ENCODE data around the gene COG3. TPM values are rescaled to one million over a fixed set of nuclear protein-coding genes. Genes with fewer than 3 reads are reported as not detected.

COG3 gene
- total and polyA plus RNA-seq, 4 donors: 14.7 to 66.7 (median 22.4) TPM

DNA sequence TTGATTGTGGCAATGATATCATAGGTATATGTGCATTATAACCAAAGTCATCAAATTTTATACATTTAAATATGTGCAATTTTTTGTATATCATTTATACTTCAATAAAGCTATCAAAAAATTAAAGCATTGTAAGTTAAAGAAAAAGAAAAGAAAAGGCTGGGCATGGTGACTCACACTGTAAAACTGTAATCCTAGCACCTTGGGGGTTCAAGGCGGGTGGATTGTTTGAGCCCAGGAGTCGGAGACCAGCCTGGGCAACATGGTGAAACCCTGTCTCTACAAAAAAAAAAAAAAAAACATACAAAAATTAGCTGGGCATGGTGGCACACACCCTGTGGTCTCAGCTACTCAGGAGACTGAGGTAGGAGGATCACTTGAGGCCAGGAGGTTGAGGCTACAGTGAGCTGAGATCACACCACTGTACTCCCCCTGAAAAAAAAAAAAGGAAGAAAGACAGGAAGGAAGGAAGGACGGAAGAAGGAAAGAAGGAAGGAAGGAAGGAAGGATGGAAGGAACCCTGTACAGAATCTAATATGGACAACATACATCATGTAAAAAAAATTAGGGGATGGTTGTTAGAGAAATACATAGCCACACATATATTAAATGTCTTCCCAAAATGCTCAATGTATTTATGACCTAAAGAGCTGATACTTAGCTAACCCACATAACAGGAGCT is 24.8 kb upstream of the COG3 start:
- H3K4me3 ChIP-seq: no peak overlapping the region
- H3K9me3 ChIP-seq (ENCODE audit: control insufficient read depth in 4 of 4, insufficient read depth in 3 of 4, low read length in 3 of 4): no peaks in the 10 kb centered on the region
- peaks cover 0 to 5% (median 0%) of the 10 kb centered on the region in 5 donors for H3K4me1 ChIP-seq (ENCODE audit: control insufficient read depth in 5 of 5, insufficient read depth in 5 of 5, low read length in 5 of 5)
- ATAC-seq (ENCODE audit: insufficient read depth, low FRiP score) (no peak), DNase-seq (no peak)
- TF ChIP-seq, protein P1, sequence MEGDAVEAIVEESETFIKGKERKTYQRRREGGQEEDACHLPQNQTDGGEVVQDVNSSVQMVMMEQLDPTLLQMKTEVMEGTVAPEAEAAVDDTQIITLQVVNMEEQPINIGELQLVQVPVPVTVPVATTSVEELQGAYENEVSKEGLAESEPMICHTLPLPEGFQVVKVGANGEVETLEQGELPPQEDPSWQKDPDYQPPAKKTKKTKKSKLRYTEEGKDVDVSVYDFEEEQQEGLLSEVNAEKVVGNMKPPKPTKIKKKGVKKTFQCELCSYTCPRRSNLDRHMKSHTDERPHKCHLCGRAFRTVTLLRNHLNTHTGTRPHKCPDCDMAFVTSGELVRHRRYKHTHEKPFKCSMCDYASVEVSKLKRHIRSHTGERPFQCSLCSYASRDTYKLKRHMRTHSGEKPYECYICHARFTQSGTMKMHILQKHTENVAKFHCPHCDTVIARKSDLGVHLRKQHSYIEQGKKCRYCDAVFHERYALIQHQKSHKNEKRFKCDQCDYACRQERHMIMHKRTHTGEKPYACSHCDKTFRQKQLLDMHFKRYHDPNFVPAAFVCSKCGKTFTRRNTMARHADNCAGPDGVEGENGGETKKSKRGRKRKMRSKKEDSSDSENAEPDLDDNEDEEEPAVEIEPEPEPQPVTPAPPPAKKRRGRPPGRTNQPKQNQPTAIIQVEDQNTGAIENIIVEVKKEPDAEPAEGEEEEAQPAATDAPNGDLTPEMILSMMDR (IDR thresholded peaks at IDR 0.05; ENCODE audit: control extremely low read depth, extremely low read depth): no peak
- WGBS, 2 donors: 66 to 78% methylated on average over 3 of the region's 3 CpGs
- no peaks in the 10 kb centered on the region for H3K36me3 ChIP-seq (ENCODE audit: control insufficient read depth in 4 of 4, insufficient read depth in 4 of 4, low read length in 4 of 4)
- no peak overlapping the region for H3K9ac ChIP-seq (ENCODE audit: insufficient read depth in 1 of 2, low read length in 2 of 2)
- H3K27ac ChIP-seq (ENCODE audit: low read depth in 1 of 2, low read length in 1 of 2): peak overlapping the region in 1 of 2 donors; percentile 92
- peaks cover 0 to 2% (median 0%) of the 10 kb centered on the region in 3 donors for H3K27me3 ChIP-seq (ENCODE audit: control insufficient read depth in 3 of 3, insufficient read depth in 3 of 3, low read length in 2 of 3)

GRCh38 chr13:45441633-45442032 is 23.1 kb upstream of the COG3 start:
- H3K4me3 ChIP-seq: no peak overlapping the region
- 27 to 31% methylated on average over 2 of the region's 2 CpGs for WGBS, 2 donors
- peaks cover 0 to 5% (median 0%) of the 10 kb centered on the region in 5 donors for H3K4me1 ChIP-seq (ENCODE audit: control insufficient read depth in 5 of 5, insufficient read depth in 5 of 5, low read length in 5 of 5)
- H3K9me3 ChIP-seq (ENCODE audit: control insufficient read depth in 4 of 4, insufficient read depth in 3 of 4, low read length in 3 of 4): no peaks in the 10 kb centered on the region
- DNase-seq (no peak), ATAC-seq (ENCODE audit: insufficient read depth, low FRiP score) (no peak)
- H3K9ac ChIP-seq (ENCODE audit: insufficient read depth in 1 of 2, low read length in 2 of 2): no peak overlapping the region
- TF ChIP-seq, protein P1 (IDR thresholded peaks at IDR 0.05; ENCODE audit: control extremely low read depth, extremely low read depth): no peak
- H3K27ac ChIP-seq (ENCODE audit: low read depth in 1 of 2, low read length in 1 of 2): peak overlapping the region in 1 of 2 donors; percentile 88
- peaks cover 0 to 5% (median 0%) of the 10 kb centered on the region in 3 donors for H3K27me3 ChIP-seq (ENCODE audit: control insufficient read depth in 3 of 3, insufficient read depth in 3 of 3, low read length in 2 of 3)
- H3K36me3 ChIP-seq (ENCODE audit: control insufficient read depth in 4 of 4, insufficient read depth in 4 of 4, low read length in 4 of 4): no peaks in the 10 kb centered on the region

DNA sequence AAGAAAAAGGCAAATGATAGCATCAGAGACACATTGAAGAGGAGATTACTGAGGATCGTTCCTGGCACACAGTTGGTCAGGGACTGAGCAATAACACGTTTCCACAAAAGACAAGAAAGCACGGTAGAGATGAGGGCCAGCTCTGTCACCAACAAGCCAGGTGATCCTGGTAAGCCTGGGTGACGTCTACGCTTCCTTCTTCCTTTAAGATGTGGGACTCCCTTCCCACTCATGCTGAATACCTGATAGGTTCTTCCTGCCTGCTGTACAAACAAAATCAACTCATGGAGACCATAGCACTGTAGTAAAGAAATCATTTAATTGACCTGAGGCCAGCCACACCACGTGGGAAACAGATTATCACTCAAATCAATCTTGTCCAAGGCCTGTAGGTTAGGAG is 19.7 kb upstream of the COG3 start:
- H3K9ac ChIP-seq (ENCODE audit: insufficient read depth in 1 of 2, low read length in 2 of 2): no peak overlapping the region
- TF ChIP-seq, protein P1 (IDR thresholded peaks at IDR 0.05; ENCODE audit: control extremely low read depth, extremely low read depth): no peak
- ATAC-seq (ENCODE audit: insufficient read depth, low FRiP score) (no peak), DNase-seq (no peak)
- H3K9me3 ChIP-seq (ENCODE audit: control insufficient read depth in 4 of 4, insufficient read depth in 3 of 4, low read length in 3 of 4): no peaks in the 10 kb centered on the region
- H3K27me3 ChIP-seq (ENCODE audit: control insufficient read depth in 3 of 3, insufficient read depth in 3 of 3, low read length in 2 of 3): peaks cover 0 to 5% (median 0%) of the 10 kb centered on the region in 3 donors
- 82 to 83% methylated on average over 6 of the region's 6 CpGs for WGBS, 2 donors
- peaks cover 0 to 5% (median 0%) of the 10 kb centered on the region in 5 donors for H3K4me1 ChIP-seq (ENCODE audit: control insufficient read depth in 5 of 5, insufficient read depth in 5 of 5, low read length in 5 of 5)
- H3K36me3 ChIP-seq (ENCODE audit: control insufficient read depth in 4 of 4, insufficient read depth in 4 of 4, low read length in 4 of 4): no peaks in the 10 kb centered on the region
- no peak overlapping the region for H3K27ac ChIP-seq (ENCODE audit: low read depth in 1 of 2, low read length in 1 of 2)
- H3K4me3 ChIP-seq: no peak overlapping the region

All from lung (tissue), 12 donors.